Hepatocyte (in vitro differentiated cells): Measurements from ENCODE around the gene NAB2. TPM values are rescaled to one million over a fixed set of nuclear protein-coding genes. Genes with fewer than 3 reads are reported as not detected.
"Not testable (repeated sequence)": the region's sequence is repeated elsewhere in the genome, so short reads cannot be mapped to it uniquely, and the experiment has no call there.

Experiments
- DNase-seq: peaks from one replicate; pipeline ENCODE4 v3.0.0-alpha.2; 2016; ENCODE audit warnings: low spot score
- H2AFZ ChIP-seq: fragments of 200-600 bp; sonication (generic); 2 replicates; pipeline ENCODE4 v1.6.0; 2016; ENCODE audit warnings: antibody characterized with exemption, mild to moderate bottlenecking
- H3K27ac ChIP-seq: fragments of 200-600 bp; sonication (generic); 2 replicates; pipeline ENCODE4 v1.5.1; 2016; ENCODE audit warnings: mild to moderate bottlenecking
- H3K27me3 ChIP-seq: fragments of 200-600 bp; sonication (generic); 2 replicates; pipeline ENCODE4 v1.6.1; 2016
- H3K36me3 ChIP-seq: fragments of 200-600 bp; sonication (generic); replicated peaks from 2 replicates; pipeline ENCODE4 v1.5.1; 2016; ENCODE audit warnings: low read depth; ENCODE audit not compliant: insufficient read depth
- H3K4me1 ChIP-seq: fragments of 200-600 bp; sonication (generic); 2 replicates; pipeline ENCODE4 v1.5.1; 2016; ENCODE audit warnings: mild to moderate bottlenecking, moderate library complexity; ENCODE audit not compliant: insufficient read depth
- H3K4me2 ChIP-seq: fragments of 200-600 bp; sonication (generic); 2 replicates; pipeline ENCODE4 v1.6.0; 2016
- H3K4me3 ChIP-seq: fragments of 200-600 bp; sonication (generic); 2 replicates; pipeline ENCODE4 v1.5.1; 2016; ENCODE audit warnings: mild to moderate bottlenecking
- H3K79me2 ChIP-seq: fragments of 200-600 bp; sonication (generic); 2 replicates; pipeline ENCODE4 v1.6.0; 2017; ENCODE audit warnings: mild to moderate bottlenecking
- H3K9me2 ChIP-seq: fragments of 200-600 bp; sonication (generic); replicated peaks from 2 replicates; pipeline ENCODE4 v1.6.0; 2017; ENCODE audit warnings: mild to moderate bottlenecking; ENCODE audit not compliant: insufficient read depth
- H3K9me3 ChIP-seq: fragments of 200-600 bp; sonication (generic); 2 replicates; pipeline ENCODE4 v1.5.1; 2016; ENCODE audit warnings: low read depth, mild to moderate bottlenecking
- H4K20me1 ChIP-seq: fragments of 200-600 bp; sonication (generic); 2 replicates; pipeline ENCODE4 v1.6.0; 2016; ENCODE audit warnings: mild to moderate bottlenecking; ENCODE audit not compliant: insufficient read depth, poor library complexity, severe bottlenecking
- CTCF ChIP-seq: fragments of 200-600 bp; sonication (generic); IDR thresholded peaks from 2 replicates; pipeline ENCODE4 v1.5.1; 2016; ENCODE audit warnings: antibody characterized with exemption, mild to moderate bottlenecking; ENCODE audit not compliant: poor library complexity
- EZH2 ChIP-seq: fragments of 200-600 bp; sonication (generic); IDR thresholded peaks from 2 replicates; pipeline ENCODE4 v1.6.1; 2016; ENCODE audit warnings: antibody characterized with exemption, mild to moderate bottlenecking, borderline replicate concordance
- EZH2phosphoT487 ChIP-seq: fragments of 200-600 bp; sonication (generic); IDR thresholded peaks from one replicate; pipeline ENCODE4 v1.6.1; 2018; ENCODE audit warnings: antibody characterized with exemption, mild to moderate bottlenecking, low read depth, moderate library complexity; ENCODE audit not compliant: unreplicated experiment, severe bottlenecking
- whole genome bisulfite sequencing: methylation state at CpG from one replicate; pipeline ENCODE4 v1.1.6; 2016; ENCODE audit warnings: low lambda C conversion rate; ENCODE audit errors: missing lambda C conversion rate; 5-methylcytosine and 5-hydroxymethylcytosine counted together
- polyA plus RNA-seq: library from polyadenylated mRNA; unstranded; fragments of >200 nt; fragmentation: Nextera tagmentation; extraction: Ambion mirVana; gene quantifications from 2 replicates; pipeline ENCODE4 v1.2.1, GENCODE V29; 2016
- total RNA-seq: library from RNA; depleted of rRNA; stranded (reverse); fragments of >200 nt; gene quantifications from 2 replicates; pipeline ENCODE4 v1.2.3, GENCODE V29; 2014

The NAB2 gene
- total and polyA plus RNA-seq, 2 experiments from 2014 or later = 12.3 to 21.9 TPM

GRCh38 chr12:57053901-57054300 is 35.0 kb upstream of the NAB2 start:
- H3K36me3 ChIP-seq, H3K4me1 ChIP-seq, H3K79me2 ChIP-seq, H3K27me3 ChIP-seq, H2AFZ ChIP-seq, H3K4me3 ChIP-seq, H3K4me2 ChIP-seq, H4K20me1 ChIP-seq, H3K27ac ChIP-seq, H3K9me2 ChIP-seq, DNase-seq, H3K9me3 ChIP-seq: not testable (repeated sequence)
- WGBS = 94% methylated on average over 4 of the region's 4 CpGs

GRCh38 chr12:57055824-57056223 is 33.1 kb upstream of the NAB2 start:
- H4K20me1 ChIP-seq = no peaks in the 10 kb centered on the region
- no peak overlapping the region for H3K4me2 ChIP-seq
- H3K27me3 ChIP-seq = no peaks in the 10 kb centered on the region
- H3K4me3 ChIP-seq = no peak overlapping the region
- DNase-seq = no peak
- TF ChIP-seq CTCF (no peak), EZH2phosphoT487 (no peak), EZH2 (no peak)
- H3K36me3 ChIP-seq = no peaks in the 10 kb centered on the region
- WGBS = 79% methylated on average over 3 of the region's 3 CpGs
- H3K27ac ChIP-seq = no peak overlapping the region
- H3K9me3 ChIP-seq = no peaks in the 10 kb centered on the region
- no peak overlapping the region for H2AFZ ChIP-seq
- H3K9me2 ChIP-seq = no peaks in the 10 kb centered on the region
- H3K79me2 ChIP-seq = no peaks in the 10 kb centered on the region
- no peaks in the 10 kb centered on the region for H3K4me1 ChIP-seq

GRCh38 chr12:57057067-57057751 is 31.7 kb upstream of the NAB2 start:
- no peaks in the 10 kb centered on the region for H3K9me2 ChIP-seq
- no peak overlapping the region for H3K27ac ChIP-seq
- no peaks in the 10 kb centered on the region for H3K9me3 ChIP-seq
- H3K27me3 ChIP-seq = no peaks in the 10 kb centered on the region
- TF ChIP-seq EZH2phosphoT487 = no peak
- TF ChIP-seq CTCF = no peak
- TF ChIP-seq EZH2 = no peak
- DNase-seq = no peak
- no peaks in the 10 kb centered on the region for H3K79me2 ChIP-seq
- 93% methylated on average over 6 of the region's 6 CpGs for WGBS
- no peaks in the 10 kb centered on the region for H3K4me1 ChIP-seq
- no peak overlapping the region for H3K4me3 ChIP-seq
- no peak overlapping the region for H2AFZ ChIP-seq
- H3K36me3 ChIP-seq = no peaks in the 10 kb centered on the region
- no peaks in the 10 kb centered on the region for H4K20me1 ChIP-seq
- H3K4me2 ChIP-seq = no peak overlapping the region

GRCh38 chr12:57058454-57058853 is 30.5 kb upstream of the NAB2 start:
- WGBS = 87% methylated on average over 1 of the region's 1 CpG
- no peaks in the 10 kb centered on the region for H3K79me2 ChIP-seq
- no peak for TF ChIP-seq EZH2phosphoT487
- H2AFZ ChIP-seq = no peak overlapping the region
- no peaks in the 10 kb centered on the region for H3K36me3 ChIP-seq
- no peaks in the 10 kb centered on the region for H4K20me1 ChIP-seq
- DNase-seq = no peak
- H3K4me1 ChIP-seq = no peaks in the 10 kb centered on the region
- H3K27me3 ChIP-seq = no peaks in the 10 kb centered on the region
- no peak overlapping the region for H3K4me3 ChIP-seq
- no peak overlapping the region for H3K4me2 ChIP-seq
- H3K9me2 ChIP-seq = no peaks in the 10 kb centered on the region
- no peaks in the 10 kb centered on the region for H3K9me3 ChIP-seq
- no peak overlapping the region for H3K27ac ChIP-seq
